Endothelial cell of umbilical vein (primary cell): Measurements from ENCODE around the gene NUMBL.
"Not testable (repeated sequence)": the region's sequence is repeated elsewhere in the genome, so short reads cannot be mapped to it uniquely, and the experiment has no call there.

Experiments used
- CTCF ChIP-seq, 2 donors: IDR thresholded peaks; 1 replicate in 1 of 2; 2 replicates in 1 of 2; pipeline ENCODE4 v1.5.1; 2011; ENCODE audit warnings: low read length in 2 of 2, mild to moderate bottlenecking in 2 of 2, moderate library complexity in 2 of 2, control low read depth in 1 of 2, inconsistent platforms in 1 of 2, low read depth in 1 of 2; ENCODE audit not compliant: insufficient read depth in 1 of 2; ENCODE audit errors: extremely low read depth in 1 of 2
- MAX ChIP-seq: IDR thresholded peaks from 2 replicates; pipeline ENCODE4 v1.6.1; 2011; ENCODE audit not compliant: insufficient read depth, insufficient read length

- TF ChIP-seq MAX; CTCF (IDR thresholded peaks at IDR 0.05; ENCODE audit: extremely low read depth in 1 of 2, insufficient read depth in 1 of 2, low read depth in 1 of 2, low read length in 2 of 2): not testable (repeated sequence)
Measured at GRCh38 chr19:40652303-40652702, 38.1 kb downstream of the NUMBL start.
